HG03457 (cell line): ENCODE data around the gene FSIP1.

Experiments
- ATAC-seq: cut with Tn5 transposase; IDR thresholded peaks from one replicate; pipeline ENCODE4 v1.9.1; 2021; ENCODE audit warnings: moderate number of reproducible peaks; ENCODE audit not compliant: unreplicated experiment

The FSIP1 gene

GRCh38 chr15:39690881-39691634 is 91.6 kb downstream of the FSIP1 start:
- no peak for ATAC-seq

GRCh38 chr15:39687965-39688364 is 94.7 kb downstream of the FSIP1 start:
- no peak for ATAC-seq

GRCh38 chr15:39685999-39686613 is 96.5 kb downstream of the FSIP1 start:
- ATAC-seq, result no peak

- ATAC-seq, result no peak
Observed at GRCh38 chr15:39685367-39685766, 97.3 kb downstream of the FSIP1 start.

DNA sequence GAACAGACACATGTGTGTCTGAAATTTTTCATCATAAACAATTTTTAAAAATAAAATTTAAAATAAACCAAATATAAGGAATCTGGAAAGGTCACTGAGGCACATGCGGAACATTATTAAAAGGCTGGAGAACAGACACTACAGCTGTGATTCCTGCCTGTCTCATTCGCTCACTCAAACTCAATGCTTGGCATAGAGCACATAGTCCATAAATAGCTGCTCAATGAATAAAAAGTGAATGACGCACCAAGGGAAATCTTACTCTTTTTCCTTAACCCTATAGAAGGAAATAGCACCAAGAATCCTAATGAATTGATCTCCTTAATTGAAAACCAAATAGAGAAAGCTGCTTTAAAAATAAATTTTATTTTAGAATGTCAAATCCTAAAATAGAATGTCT is 98.4 kb downstream of the FSIP1 start:
- no peak for ATAC-seq

GRCh38 chr15:39682366-39682765 is 100.3 kb downstream of the FSIP1 start:
- ATAC-seq, result no peak

DNA sequence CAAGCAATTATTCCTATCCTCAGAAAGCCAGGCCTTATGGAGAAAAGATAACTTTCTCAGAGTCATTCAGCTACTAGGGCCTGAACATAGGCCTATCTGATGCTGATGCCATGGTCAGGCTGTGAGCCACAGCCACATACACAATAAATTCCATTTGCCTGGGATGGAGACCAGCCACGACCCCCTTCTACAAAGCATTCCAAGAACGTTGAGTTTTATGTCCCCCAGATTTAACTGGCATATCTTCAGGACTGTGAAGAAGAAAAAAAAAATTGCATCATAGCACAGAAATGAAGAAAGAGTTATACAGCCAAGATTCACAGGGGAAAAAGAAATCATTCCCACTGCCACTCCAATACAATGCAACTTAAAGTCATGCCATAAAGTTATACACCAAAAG is 101.8 kb downstream of the FSIP1 start:
- ATAC-seq, result no peak

GRCh38 chr15:39672666-39673065 is 110.0 kb downstream of the FSIP1 start:
- no peak for ATAC-seq

- ATAC-seq, result no peak
Observed at GRCh38 chr15:39672184-39672583, 110.5 kb downstream of the FSIP1 start.

- ATAC-seq, result no peak
Observed at GRCh38 chr15:39670687-39671086, 112.0 kb downstream of the FSIP1 start.

GRCh38 chr15:39669661-39670060 is 113.0 kb downstream of the FSIP1 start:
- ATAC-seq, result no peak

GRCh38 chr15:39669241-39669640 is 113.4 kb downstream of the FSIP1 start:
- ATAC-seq, result no peak

DNA sequence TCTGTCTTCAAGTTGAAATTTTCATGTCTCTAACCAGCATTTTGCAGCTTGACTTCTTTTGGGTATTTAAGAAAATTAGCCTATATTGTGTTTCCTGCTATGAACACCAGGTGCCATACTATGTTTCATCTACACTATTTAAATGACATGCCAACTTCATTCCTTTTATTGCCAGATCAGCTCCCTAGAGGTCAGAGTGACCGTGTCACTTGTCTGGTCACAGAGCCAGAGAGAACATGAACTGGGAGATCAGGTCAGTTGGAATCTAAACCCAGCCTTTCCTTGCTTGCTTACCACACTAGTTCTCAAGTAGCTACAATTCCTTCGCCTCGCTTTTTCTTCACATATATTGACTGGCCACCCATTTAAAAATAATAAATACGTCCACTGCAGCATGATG is 114.2 kb downstream of the FSIP1 start:
- no peak for ATAC-seq

DNA sequence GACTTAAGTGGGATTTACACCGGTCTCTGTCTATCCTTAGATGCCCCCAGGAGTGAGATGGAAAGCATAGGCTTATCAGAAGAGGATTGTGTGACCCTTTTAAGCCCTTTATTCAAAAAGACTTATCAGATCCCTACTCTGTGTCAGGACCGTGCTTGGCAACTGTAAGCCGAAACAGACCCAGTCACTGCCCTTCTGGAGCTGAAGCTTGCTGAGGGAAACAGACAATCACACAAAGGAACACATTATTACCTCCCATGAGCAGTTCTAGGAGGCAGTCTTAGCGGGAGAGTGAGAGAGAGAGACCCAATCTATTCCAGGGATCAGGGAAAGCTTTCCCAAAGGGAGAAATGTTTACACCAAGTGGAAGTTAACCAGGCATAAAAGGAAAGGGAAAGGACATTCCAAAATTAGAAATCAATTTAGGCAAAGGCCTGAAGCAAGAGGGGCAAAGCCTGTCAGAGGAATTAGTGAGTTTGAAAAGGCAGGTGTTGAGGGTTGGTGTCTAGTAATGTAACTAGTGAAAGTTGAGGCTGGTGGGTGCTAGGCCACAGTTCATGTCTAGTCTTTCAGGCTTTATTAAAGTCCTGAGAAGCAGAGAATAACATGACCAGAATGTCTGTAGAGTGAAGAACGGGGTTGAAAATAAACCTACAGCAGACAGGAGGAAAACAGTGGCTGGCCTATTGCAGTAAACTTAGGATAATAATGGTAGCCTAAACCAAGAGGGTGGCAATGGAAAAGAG is 115.1 kb downstream of the FSIP1 start:
- no peak for ATAC-seq

GRCh38 chr15:39666677-39667076 is 116.0 kb downstream of the FSIP1 start:
- no peak for ATAC-seq

DNA sequence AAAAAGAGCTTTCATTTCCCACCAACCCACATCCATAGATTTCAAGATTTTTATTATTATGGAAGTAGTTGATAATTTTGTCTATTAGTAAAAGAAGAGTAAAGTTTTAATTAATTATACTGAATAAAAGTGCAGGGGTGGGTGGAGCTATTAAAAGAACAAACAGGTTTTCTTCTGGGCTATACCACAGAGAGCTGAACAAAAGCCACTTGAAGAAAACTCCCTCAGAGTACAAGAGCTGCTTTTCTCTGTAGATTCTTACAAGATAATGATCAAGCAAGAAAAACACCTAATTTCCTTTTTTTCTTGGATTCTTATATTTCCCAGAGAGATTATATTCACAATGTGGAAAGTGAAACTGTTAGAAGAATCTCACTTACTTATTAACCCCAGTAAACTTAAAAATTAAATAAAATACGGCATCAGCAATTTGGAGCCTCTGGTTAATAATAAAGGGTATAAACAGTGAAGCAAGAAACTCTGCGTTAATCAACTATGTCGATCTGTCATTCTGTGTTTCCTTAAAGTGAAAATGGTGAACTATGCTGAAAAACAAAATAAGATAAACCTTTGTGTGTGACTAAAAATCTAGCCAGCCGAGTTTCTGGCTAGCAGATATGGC is 116.9 kb downstream of the FSIP1 start:
- no peak for ATAC-seq

GRCh38 chr15:39663704-39664250 is 118.9 kb downstream of the FSIP1 start:
- no peak for ATAC-seq

GRCh38 chr15:39661776-39662175 is 120.9 kb downstream of the FSIP1 start:
- ATAC-seq, result no peak

GRCh38 chr15:39658740-39659139 is 123.9 kb downstream of the FSIP1 start:
- no peak for ATAC-seq

DNA sequence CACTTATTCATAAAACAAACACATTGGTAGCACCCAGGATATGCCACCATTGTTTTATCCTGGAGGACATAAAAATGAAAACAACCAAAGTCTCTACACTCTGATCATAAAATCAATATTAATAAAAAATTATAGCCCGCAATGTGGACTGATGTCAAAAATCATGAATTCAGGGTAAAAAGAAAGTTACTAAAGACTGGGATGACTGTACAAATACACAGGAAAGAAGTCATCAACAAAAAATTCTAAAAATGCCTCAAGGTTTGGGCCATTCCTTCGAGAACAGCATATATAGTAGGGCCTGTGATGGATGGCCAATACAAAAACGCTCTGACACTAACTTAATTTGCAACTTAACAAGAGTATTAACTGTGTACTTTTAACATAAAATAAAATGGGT is 125.0 kb downstream of the FSIP1 start:
- ATAC-seq, result no peak

DNA sequence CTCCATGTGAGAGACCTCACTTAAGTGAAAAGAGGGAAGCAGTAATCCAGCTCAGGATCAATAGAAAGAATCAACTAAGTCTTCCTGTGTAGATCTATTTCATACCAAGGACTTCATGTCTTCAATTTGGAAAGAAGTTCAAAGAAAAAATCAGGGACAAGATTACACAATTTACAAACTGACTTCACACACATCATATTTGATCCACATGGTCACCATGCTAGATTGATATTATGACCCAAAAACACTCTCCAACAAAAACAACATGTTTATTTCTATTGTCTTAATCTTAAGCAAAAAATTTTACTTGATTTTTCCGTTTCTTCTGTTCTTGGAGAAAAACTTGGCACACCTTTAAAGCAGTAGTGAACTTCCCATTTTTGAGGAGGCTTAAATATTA is 125.5 kb downstream of the FSIP1 start:
- no peak for ATAC-seq
